ENCODE data around the gene CFAP46. TPM values are rescaled to one million over a fixed set of nuclear protein-coding genes. Genes with fewer than 3 reads are reported as not detected.
"Not testable (repeated sequence)": the region's sequence is repeated elsewhere in the genome, so short reads cannot be mapped to it uniquely, and the experiment has no call there.

The CFAP46 gene
- total RNA-seq, 1 donor from 2014 or later: 6.1 TPM

- no peak for DNase-seq (ENCODE audit: low read depth)
Observed at GRCh38 chr10:132945125-132945893, 2.9 kb upstream of the CFAP46 start.

GRCh38 chr10:132944510-132944909, 2.1 kb upstream of the CFAP46 start:
- DNase-seq (ENCODE audit: low read depth): no peak

DNA sequence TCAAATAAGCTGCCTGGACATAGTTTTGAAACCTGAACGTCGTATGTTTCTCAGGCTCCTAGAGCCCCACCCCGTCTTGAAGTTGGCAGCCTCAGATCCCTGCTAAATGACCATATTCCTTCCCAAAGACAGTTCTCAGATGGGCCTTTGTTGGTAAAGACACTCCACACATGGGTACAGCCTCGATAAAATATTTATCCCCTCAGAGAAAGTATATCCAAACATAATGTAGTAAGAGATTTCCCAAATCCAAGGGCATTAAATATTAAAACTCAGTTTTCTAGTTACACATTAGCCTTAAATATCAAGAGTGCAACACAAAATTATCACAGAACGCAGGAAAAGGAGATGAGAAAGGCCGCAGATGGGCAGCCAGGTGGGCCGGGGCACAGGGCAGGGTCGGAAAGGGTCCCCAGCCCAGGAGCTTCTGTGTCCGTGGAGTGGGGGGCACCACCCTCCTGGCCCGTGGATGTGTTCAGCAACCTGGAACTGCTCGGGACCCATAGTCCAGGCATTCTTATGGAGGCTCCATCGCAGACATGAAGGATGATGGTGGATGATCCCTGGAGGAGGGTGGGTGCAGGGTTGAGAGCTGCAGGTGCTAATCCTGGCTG, 1.5 kb upstream of the CFAP46 start:
- no peak for DNase-seq (ENCODE audit: low read depth)

DNA sequence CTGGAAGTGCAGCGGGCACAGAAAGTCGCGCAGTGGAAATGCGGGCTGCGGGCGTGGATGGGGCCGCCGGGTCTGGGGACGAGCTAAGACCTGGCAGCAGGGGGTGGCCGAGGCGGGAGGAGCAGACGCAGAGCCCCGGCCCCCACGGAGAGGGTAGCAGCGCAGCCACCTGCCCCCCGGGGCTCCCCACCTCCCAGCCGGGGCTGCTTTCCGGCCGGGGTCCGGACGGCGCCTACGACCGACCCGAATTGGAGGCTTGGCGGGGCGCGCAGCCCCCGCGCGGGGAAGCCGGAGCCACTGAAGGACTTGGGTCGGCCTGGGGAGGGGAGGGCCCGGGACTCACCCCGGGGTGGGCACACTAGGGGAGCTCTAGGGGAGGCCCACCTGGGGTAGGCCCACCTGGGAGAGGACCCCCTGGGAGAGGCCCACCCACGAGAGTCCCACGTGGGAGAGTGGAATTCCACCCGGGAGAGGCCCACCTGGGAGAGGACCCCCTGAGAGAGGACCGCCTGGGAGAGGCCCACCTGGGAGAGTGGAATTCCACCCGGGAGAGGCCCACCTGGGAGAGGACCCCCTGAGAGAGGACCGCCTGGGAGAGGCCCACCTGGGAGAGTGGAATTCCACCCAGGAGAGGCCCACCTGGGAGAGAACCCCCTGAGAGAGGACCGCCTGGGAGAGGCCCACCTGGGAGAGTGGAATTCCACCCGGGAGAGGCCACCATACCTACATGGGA, 854 bp upstream of the CFAP46 start:
- DNase-seq (ENCODE audit: low read depth): no peak

- DNase-seq (ENCODE audit: low read depth): no peak
Observed at GRCh38 chr10:132941640-132942051, 724 bp downstream of the CFAP46 start.

GRCh38 chr10:132940791-132941465, 1.4 kb downstream of the CFAP46 start:
- DNase-seq (ENCODE audit: low read depth): no peak

GRCh38 chr10:132939957-132940790, 2.2 kb downstream of the CFAP46 start:
- DNase-seq (ENCODE audit: low read depth): no peak

DNA sequence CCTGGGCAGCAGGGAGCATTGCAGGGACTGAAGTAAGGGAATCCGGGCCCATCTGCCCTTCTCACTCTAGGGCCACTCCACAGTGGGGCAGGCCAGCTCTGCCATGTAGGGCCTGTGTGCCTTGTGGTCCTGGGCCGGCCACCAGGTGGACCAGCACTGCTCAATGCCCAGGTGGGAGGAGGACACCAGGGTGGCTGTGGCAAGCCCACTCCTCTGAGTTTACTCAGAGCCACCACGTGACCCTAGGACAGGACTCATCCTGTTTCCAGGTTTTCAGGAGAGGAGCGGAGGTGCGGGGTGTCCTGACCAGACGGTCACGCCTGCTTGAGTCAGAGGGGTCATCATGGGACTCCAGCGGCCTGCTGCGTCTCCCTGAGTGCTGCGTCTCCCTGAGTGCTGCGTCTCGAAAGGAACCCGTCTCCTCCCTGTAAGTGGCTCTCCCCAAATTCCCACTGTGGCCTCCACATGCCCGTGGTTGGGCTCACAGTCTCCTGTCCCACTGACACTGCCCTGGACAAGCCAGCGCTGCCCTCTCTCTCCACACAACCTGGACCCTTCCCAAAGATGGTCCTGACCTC, 2.9 kb downstream of the CFAP46 start:
- no peak for DNase-seq (ENCODE audit: low read depth)

DNA sequence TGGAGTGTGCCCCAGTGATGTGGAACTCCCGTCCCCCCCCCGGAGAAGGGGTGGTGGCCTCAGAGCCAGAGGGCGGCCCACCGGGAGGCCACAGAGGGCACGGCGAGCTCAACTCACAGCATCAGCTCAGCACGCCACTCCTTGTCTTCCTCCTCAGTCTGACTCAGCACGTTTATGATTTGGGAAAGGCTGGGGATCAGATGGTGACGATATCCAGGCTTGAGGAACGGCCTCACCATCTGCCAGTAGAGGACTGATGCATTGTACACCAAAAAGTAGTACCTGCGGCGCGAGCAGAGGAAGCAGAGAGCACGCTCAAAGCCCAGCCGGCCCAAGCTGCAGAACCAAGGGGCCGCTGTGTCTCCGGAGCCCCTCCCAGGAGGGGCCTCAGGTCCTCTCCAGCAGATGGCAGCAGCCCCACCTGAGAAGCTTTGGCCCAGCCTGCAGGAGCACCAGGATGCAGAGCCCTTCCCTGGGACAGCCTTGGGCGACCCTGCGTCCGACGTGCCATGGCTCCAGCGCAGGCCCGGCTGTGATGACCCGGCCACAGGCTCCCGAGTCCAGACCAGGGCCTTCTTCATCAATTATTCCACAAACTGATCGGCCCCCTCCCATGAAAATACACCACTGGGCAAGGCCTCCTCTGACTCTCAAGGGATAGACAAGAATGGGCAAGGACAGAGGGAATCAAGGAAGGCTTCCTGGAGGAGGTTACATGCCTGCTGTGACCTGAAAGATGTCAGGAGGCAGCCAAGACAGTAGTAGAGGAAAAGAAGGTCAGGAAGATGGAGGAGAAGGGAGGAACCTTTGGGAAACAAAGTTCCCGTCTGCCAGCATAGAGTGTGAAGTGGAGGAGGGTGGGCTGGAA, 3.7 kb downstream of the CFAP46 start:
- DNase-seq (ENCODE audit: low read depth): no peak

- no peak for DNase-seq (ENCODE audit: low read depth)
Observed at GRCh38 chr10:132937861-132938260, 4.5 kb downstream of the CFAP46 start.

GRCh38 chr10:132934953-132935352, 7.4 kb downstream of the CFAP46 start:
- DNase-seq (ENCODE audit: low read depth): no peak

GRCh38 chr10:132933308-132934042, 8.9 kb downstream of the CFAP46 start:
- no peak for DNase-seq (ENCODE audit: low read depth)

DNA sequence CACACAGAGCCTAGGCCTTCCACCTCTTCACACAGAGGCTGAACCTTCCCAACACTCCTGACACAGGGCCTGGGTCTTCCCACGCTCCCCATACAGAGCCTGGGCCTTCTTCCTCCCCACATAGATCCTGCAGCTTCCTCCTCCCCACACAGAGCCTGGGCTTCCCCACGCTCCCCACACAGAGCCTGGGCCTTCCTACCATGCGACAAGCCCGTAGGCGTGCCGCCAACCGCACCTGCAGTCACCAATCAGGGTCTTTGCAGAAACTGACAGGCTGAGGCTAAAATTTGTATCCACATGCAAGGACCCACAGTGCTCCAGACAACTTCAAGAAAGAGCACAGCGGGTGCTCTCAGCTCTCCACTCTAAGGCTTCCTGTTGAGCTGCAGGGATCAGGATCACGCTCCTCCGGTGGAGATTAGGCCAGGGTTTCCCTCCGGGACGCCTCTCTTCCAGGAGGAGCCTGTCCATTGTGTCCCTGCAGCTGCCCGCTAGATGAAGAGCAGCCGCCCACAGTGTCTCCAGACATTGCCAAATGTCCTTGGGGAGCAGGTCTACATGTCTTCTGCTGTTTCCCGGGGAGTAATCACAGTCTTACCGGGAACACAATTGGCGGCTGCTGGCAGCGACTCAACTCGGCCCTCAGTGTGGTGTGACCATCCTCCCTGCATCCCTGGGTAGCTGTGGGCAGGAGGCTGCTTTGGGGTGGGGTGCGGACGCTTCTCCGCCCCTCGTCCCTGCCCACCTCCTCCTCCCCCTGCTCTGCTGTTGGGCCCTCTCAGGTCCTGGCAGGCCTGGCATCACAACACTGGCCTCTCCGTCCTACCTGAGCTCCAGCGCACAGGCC, 9.7 kb downstream of the CFAP46 start:
- no peak for DNase-seq (ENCODE audit: low read depth)

DNA sequence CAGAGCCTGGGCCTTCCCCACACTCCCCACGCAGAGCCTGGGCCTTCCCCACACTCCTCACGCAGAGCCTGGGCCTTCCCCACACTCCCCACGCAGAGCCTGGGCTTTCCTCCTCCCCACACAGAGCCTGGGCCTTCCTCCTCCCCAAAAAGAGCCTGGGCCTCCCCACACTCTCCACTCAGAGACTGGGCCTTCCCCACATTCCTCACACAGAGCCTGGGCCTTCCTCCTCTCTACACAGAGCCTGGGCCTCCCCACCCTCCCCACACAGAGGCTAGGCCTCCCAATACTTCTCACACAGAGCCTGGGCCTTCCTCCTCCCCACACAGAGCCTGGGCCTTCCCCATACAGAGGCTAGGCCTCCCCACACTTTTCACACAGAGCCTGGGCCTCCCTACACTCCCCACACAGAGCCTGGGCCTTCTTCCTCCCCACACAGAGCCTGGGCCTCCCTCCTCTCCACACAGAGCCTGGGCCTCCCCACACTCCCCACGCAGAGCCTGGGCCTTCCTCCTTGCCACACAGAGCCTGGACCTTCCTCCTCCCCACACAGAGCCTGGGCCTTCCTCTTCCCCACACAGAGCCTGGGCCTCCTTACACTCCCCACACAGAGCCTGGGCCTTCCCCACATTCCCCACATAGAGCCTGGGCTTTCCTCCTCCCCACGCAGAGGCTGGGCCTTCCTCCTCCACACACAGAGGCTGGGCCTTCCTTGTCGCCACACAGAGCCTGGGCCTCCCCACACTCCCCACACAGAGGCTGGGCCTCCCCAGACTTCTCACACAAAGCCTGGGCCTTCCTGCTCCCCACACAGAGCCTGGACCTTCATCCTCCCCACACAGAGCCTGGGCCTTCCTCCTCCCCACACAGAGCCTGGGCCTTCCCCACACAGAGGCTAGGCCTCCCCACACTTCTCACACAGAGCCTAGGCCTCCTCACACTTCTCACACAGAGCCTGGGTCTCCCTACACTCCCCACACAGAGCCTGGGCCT, 10.8 kb downstream of the CFAP46 start:
- DNase-seq (ENCODE audit: low read depth): not testable (repeated sequence)

- DNase-seq (ENCODE audit: low read depth): not testable (repeated sequence)
Observed at GRCh38 chr10:132930701-132931100, 11.7 kb downstream of the CFAP46 start.

DNA sequence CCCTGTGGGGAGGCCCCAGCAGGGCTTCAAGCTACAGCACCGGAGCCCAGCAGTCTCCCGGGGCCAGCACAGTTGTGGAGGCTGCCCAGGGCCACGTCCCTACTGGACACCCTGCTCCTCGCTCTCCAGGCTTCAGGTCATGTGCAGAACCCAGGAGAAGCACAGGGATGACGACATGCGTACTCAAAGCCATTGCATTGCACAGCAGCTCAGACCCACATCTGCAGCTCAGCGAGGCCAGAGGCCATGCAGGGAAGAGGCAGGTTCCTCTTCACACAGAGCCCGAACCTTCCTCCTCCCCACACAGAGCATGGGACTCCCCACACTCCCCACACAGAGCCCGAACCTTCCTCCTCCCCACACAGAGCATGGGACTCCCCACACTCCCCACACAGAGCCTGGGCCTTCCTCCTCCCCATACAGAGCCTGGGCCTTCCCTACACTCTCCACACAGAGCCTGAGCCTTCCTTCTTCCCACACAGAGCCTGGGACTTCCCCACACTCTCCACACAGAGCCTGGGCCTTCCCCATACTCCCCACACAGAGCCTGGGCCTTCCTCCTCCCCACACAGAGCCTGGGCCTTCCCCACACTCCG, 12.3 kb downstream of the CFAP46 start:
- DNase-seq (ENCODE audit: low read depth): no peak

DNA sequence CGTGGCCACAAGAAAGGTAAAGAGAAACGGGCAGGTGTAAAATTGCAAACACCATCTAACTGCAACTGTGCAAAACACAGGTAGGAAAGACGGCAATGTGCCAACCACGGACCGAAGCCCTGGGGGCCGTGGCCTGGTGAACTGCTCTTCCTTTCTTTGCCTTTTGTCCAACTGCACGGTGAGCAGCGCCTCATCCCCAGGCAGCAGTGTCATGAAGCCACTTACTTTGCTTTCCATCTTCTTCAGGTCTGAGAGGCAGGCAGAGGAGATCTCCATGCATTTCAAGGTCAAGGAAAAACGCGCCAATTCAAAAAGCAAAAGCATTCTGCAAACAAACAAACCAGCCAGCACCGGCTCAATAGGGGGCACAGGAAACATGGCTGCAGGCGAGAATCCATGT, 12.9 kb downstream of the CFAP46 start:
- no peak for DNase-seq (ENCODE audit: low read depth)

All from renal cortical epithelial cell (primary cell).